BLaER1 (cell line): Measurements from ENCODE around the gene VPS8.

ENCODE experiments used
- H3K27ac ChIP-seq: shearing (Covaris generic); formaldehyde crosslinking; 2 replicates; pipeline ENCODE4 v1.8.1; 2022
- H3K27me3 ChIP-seq: shearing (Covaris generic); formaldehyde crosslinking; 2 replicates; pipeline ENCODE4 v1.8.1; 2022
- H3K36me3 ChIP-seq: shearing (Covaris generic); formaldehyde crosslinking; 2 replicates; pipeline ENCODE4 v1.8.1; 2022
- H3K4me1 ChIP-seq: shearing (Covaris generic); formaldehyde crosslinking; 2 replicates; pipeline ENCODE4 v1.8.1; 2022
- H3K4me2 ChIP-seq: shearing (Covaris generic); formaldehyde crosslinking; 2 replicates; pipeline ENCODE4 v1.8.1; 2022
- H3K4me3 ChIP-seq: shearing (Covaris generic); formaldehyde crosslinking; 2 replicates; pipeline ENCODE4 v1.8.1; 2022
- H3K9ac ChIP-seq: shearing (Covaris generic); formaldehyde crosslinking; 2 replicates; pipeline ENCODE4 v1.8.1; 2022
- H3K9me3 ChIP-seq: shearing (Covaris generic); formaldehyde crosslinking; 2 replicates; pipeline ENCODE4 v1.8.1; 2022
- H4K20me1 ChIP-seq: shearing (Covaris generic); formaldehyde crosslinking; 2 replicates; pipeline ENCODE4 v1.8.1; 2022
- Cebpa-rat ChIP-seq: shearing (Covaris generic); IDR thresholded peaks from 2 replicates; pipeline ENCODE4 v1.8.1; 2022

VPS8 gene

GRCh38 chr3:185084901-185085300 is 272.9 kb downstream of the VPS8 start:
- Histone ChIP-seq H3K4me3 (no peak overlapping the region), H3K27ac (no peak overlapping the region), H3K9ac (no peak overlapping the region), H3K36me3 (no peaks in the 10 kb centered on the region), H3K9me3 (no peaks in the 10 kb centered on the region), H3K27me3 (no peaks in the 10 kb centered on the region), H4K20me1 (no peaks in the 10 kb centered on the region), H3K4me1 (no peaks in the 10 kb centered on the region), H3K4me2 (no peak overlapping the region)
- TF ChIP-seq Cebpa-rat, result no peak

GRCh38 chr3:185087419-185087818 is 275.5 kb downstream of the VPS8 start:
- Histone ChIP-seq H3K4me2 (no peak overlapping the region), H3K4me1 (no peaks in the 10 kb centered on the region), H3K4me3 (no peak overlapping the region), H4K20me1 (no peaks in the 10 kb centered on the region), H3K9me3 (no peaks in the 10 kb centered on the region), H3K27me3 (no peaks in the 10 kb centered on the region), H3K36me3 (no peaks in the 10 kb centered on the region), H3K27ac (no peak overlapping the region), H3K9ac (no peak overlapping the region)
- no peak for TF ChIP-seq Cebpa-rat

GRCh38 chr3:185089343-185089742 is 277.4 kb downstream of the VPS8 start:
- no peak for TF ChIP-seq Cebpa-rat
- Histone ChIP-seq H3K4me1 (no peaks in the 10 kb centered on the region), H3K9me3 (no peaks in the 10 kb centered on the region), H3K27ac (no peak overlapping the region), H3K27me3 (no peaks in the 10 kb centered on the region), H3K4me2 (no peak overlapping the region), H3K36me3 (no peaks in the 10 kb centered on the region), H3K4me3 (no peak overlapping the region), H4K20me1 (no peaks in the 10 kb centered on the region), H3K9ac (no peak overlapping the region)

GRCh38 chr3:185089751-185090150 is 277.8 kb downstream of the VPS8 start:
- Histone ChIP-seq H3K4me2 (no peak overlapping the region), H3K27ac (no peak overlapping the region), H4K20me1 (no peaks in the 10 kb centered on the region), H3K27me3 (no peaks in the 10 kb centered on the region), H3K4me1 (no peaks in the 10 kb centered on the region), H3K36me3 (no peaks in the 10 kb centered on the region), H3K4me3 (no peak overlapping the region), H3K9me3 (no peaks in the 10 kb centered on the region), H3K9ac (no peak overlapping the region)
- no peak for TF ChIP-seq Cebpa-rat

- Histone ChIP-seq H3K4me2 (no peak overlapping the region), H3K9ac (no peak overlapping the region), H4K20me1 (no peaks in the 10 kb centered on the region), H3K9me3 (no peaks in the 10 kb centered on the region), H3K27me3 (no peaks in the 10 kb centered on the region), H3K36me3 (no peaks in the 10 kb centered on the region), H3K4me3 (no peak overlapping the region), H3K4me1 (no peaks in the 10 kb centered on the region), H3K27ac (no peak overlapping the region)
- TF ChIP-seq Cebpa-rat, result no peak
Measured at GRCh38 chr3:185090811-185091210, 278.8 kb downstream of the VPS8 start.

GRCh38 chr3:185093116-185093515 is 281.1 kb downstream of the VPS8 start:
- H3K27me3 ChIP-seq, result no peaks in the 10 kb centered on the region
- no peaks in the 10 kb centered on the region for H3K36me3 ChIP-seq
- no peaks in the 10 kb centered on the region for H3K4me1 ChIP-seq
- no peak overlapping the region for H3K4me3 ChIP-seq
- H3K9me3 ChIP-seq, result no peaks in the 10 kb centered on the region
- H3K9ac ChIP-seq, result no peak overlapping the region
- no peaks in the 10 kb centered on the region for H4K20me1 ChIP-seq
- TF ChIP-seq Cebpa-rat, result no peak
- H3K4me2 ChIP-seq, result no peak overlapping the region
- H3K27ac ChIP-seq, result no peak overlapping the region

GRCh38 chr3:185094697-185095096 is 282.7 kb downstream of the VPS8 start:
- no peak overlapping the region for H3K9ac ChIP-seq
- no peak overlapping the region for H3K4me3 ChIP-seq
- no peak overlapping the region for H3K4me2 ChIP-seq
- no peak for TF ChIP-seq Cebpa-rat
- no peaks in the 10 kb centered on the region for H4K20me1 ChIP-seq
- H3K9me3 ChIP-seq, result no peaks in the 10 kb centered on the region
- H3K36me3 ChIP-seq, result no peaks in the 10 kb centered on the region
- no peaks in the 10 kb centered on the region for H3K4me1 ChIP-seq
- no peak overlapping the region for H3K27ac ChIP-seq
- H3K27me3 ChIP-seq, result no peaks in the 10 kb centered on the region
